ENCODE data around the gene ALDH1A2.

DNA sequence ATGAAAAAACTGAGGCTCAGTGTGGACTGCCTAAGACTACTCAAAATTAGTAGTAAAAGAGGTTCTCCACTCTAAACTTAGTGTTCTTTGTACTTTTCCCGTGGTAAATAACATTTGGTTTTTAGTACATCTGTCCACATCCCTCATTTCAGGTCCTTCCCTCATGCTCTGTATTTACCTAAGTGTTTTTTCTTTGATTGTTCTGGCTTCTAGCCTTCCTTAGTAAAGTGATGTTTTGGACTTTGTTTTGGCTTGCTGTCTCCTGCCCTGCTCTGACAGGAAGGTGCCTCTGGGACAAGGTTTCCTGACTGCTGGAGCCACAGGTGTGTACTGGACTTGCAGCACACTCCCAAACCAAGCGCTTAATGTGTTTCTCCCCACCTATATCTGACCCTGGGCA is 29.9 kb upstream of the ALDH1A2 start:
- no peak for TF ChIP-seq EZH2phosphoT487 (conservative IDR thresholded peaks at IDR 0.05; ENCODE audit: low read length)
- no peak for TF ChIP-seq CTCF (IDR thresholded peaks at IDR 0.05; ENCODE audit: insufficient read depth, low read length, poor library complexity, severe bottlenecking)

Data from SU-DHL-6 (cell line).